Fibroblast of lung (primary cell): ENCODE data around the gene C14orf119. TPM values are rescaled to one million over a fixed set of nuclear protein-coding genes. Genes with fewer than 3 reads are reported as not detected.

ENCODE experiments used
- DNase-seq, 2 donors: peaks; one replicate each; pipeline versions ENCODE4 v3.0.0 to v3.0.0-alpha.2; 2010; ENCODE audit warnings: low read depth in 2 of 2
- H2AFZ ChIP-seq: 2 replicates; pipeline ENCODE4 v1.5.1; 2012; ENCODE audit warnings: low read length, control low read depth, inconsistent platforms
- H3K27ac ChIP-seq: 2 replicates; pipeline ENCODE4 v1.5.1; 2011; ENCODE audit warnings: low read length, control low read depth; ENCODE audit not compliant: insufficient read depth
- H3K27me3 ChIP-seq: 2 replicates; pipeline ENCODE4 v1.5.1; 2011; ENCODE audit warnings: mild to moderate bottlenecking, low read length; ENCODE audit not compliant: control insufficient read depth, insufficient read depth
- H3K36me3 ChIP-seq: 2 replicates; pipeline ENCODE4 v1.5.1; 2011; ENCODE audit warnings: low read length; ENCODE audit not compliant: control insufficient read depth, insufficient read depth
- H3K4me1 ChIP-seq: 2 replicates; pipeline ENCODE4 v1.5.1; 2011; ENCODE audit warnings: low read length; ENCODE audit not compliant: control insufficient read depth, insufficient read depth; ENCODE audit errors: extremely low read depth
- H3K4me2 ChIP-seq: 2 replicates; pipeline ENCODE4 v1.5.1; 2011; ENCODE audit warnings: low read length, control low read depth; ENCODE audit not compliant: insufficient read depth; ENCODE audit errors: extremely low read depth
- H3K4me3 ChIP-seq, 4 experiments: fragments of 200-600 bp in 1 of 4; sonication (generic) in 1 of 4; replicated peaks in 1 of 4; 2 replicates each; pipeline ENCODE4 v1.5.1; 2011 to 2016; ENCODE audit warnings: low read length in 4 of 4, low read depth in 3 of 4, mild to moderate bottlenecking in 3 of 4, control low read depth in 2 of 4, inconsistent platforms in 1 of 4, mixed read lengths in 1 of 4; ENCODE audit not compliant: insufficient read depth in 1 of 4; ENCODE audit errors: control extremely low read depth in 1 of 4
- H3K79me2 ChIP-seq: 2 replicates; pipeline ENCODE4 v1.5.1; 2012; ENCODE audit warnings: mild to moderate bottlenecking, low read length, inconsistent platforms; ENCODE audit not compliant: control insufficient read depth, insufficient read depth
- H3K9ac ChIP-seq: 2 replicates; pipeline ENCODE4 v1.5.1; 2011; ENCODE audit warnings: mild to moderate bottlenecking, low read length, control low read depth; ENCODE audit not compliant: insufficient read depth
- H3K9me3 ChIP-seq: 2 replicates; pipeline ENCODE4 v1.5.1; 2012; ENCODE audit warnings: low read depth, low read length; ENCODE audit not compliant: control insufficient read depth, insufficient read depth
- H4K20me1 ChIP-seq: 2 replicates; pipeline ENCODE4 v1.5.1; 2011; ENCODE audit warnings: low read length; ENCODE audit not compliant: control insufficient read depth, insufficient read depth; ENCODE audit errors: extremely low read depth
- EZH2 ChIP-seq: IDR thresholded peaks from 2 replicates; pipeline ENCODE4 v1.5.1; 2012; ENCODE audit warnings: low read length, control low read depth, mild to moderate bottlenecking; ENCODE audit errors: missing control alignments
- polyA plus RNA-seq, 2 donors: library from polyadenylated mRNA; depleted of rRNA in 1 of 2; stranded (reverse) in 1 of 2; unstranded in 1 of 2; fragments of >200 nt; gene quantifications; 2 replicates each; pipeline ENCODE4 v1.2.1, GENCODE V29; 2011 to 2012; ENCODE audit warnings: missing spikeins in 1 of 2
- total RNA-seq: library from RNA; depleted of rRNA; stranded (reverse); fragments of >200 nt; gene quantifications from 2 replicates; pipeline ENCODE4 v1.2.1, GENCODE V29; 2014
- TF ChIP-seq, protein P1 (sequence below), 2 donors: IDR thresholded peaks in 1 of 2; conservative IDR thresholded peaks in 1 of 2; 1 replicate in 1 of 2; 2 replicates in 1 of 2; pipeline ENCODE4 v1.5.1; 2011 to 2012; ENCODE audit warnings: low read length in 2 of 2, control low read depth in 1 of 2, inconsistent platforms in 1 of 2, low read depth in 1 of 2, mild to moderate bottlenecking in 1 of 2

The C14orf119 gene
- total and polyA plus RNA-seq, 2 donors (not counting 1 experiment from before 2014, with no cell fraction given) = 55.0 to 115 TPM

- no peaks in the 10 kb centered on the region for H3K9me3 ChIP-seq
- no peaks in the 10 kb centered on the region for H4K20me1 ChIP-seq
- no peak overlapping the region for H2AFZ ChIP-seq
- H3K36me3 ChIP-seq = peaks cover 24% of the 10 kb centered on the region
- no peaks in the 10 kb centered on the region for H3K27me3 ChIP-seq
- peaks cover 49% of the 10 kb centered on the region for H3K79me2 ChIP-seq
- peak overlapping the region; percentile 94 for H3K4me2 ChIP-seq
- peak overlapping the region; percentile 76 for H3K9ac ChIP-seq
- H3K4me3 ChIP-seq = peak overlapping the region; percentile 68 to 98 (median 88)
- TF ChIP-seq EZH2 = no peak
- TF ChIP-seq, protein P1, sequence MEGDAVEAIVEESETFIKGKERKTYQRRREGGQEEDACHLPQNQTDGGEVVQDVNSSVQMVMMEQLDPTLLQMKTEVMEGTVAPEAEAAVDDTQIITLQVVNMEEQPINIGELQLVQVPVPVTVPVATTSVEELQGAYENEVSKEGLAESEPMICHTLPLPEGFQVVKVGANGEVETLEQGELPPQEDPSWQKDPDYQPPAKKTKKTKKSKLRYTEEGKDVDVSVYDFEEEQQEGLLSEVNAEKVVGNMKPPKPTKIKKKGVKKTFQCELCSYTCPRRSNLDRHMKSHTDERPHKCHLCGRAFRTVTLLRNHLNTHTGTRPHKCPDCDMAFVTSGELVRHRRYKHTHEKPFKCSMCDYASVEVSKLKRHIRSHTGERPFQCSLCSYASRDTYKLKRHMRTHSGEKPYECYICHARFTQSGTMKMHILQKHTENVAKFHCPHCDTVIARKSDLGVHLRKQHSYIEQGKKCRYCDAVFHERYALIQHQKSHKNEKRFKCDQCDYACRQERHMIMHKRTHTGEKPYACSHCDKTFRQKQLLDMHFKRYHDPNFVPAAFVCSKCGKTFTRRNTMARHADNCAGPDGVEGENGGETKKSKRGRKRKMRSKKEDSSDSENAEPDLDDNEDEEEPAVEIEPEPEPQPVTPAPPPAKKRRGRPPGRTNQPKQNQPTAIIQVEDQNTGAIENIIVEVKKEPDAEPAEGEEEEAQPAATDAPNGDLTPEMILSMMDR (conservative IDR thresholded peaks at IDR 0.05 in 1 of 2, IDR thresholded peaks at IDR 0.05 in 1 of 2; ENCODE audit: low read depth in 1 of 2, low read length in 2 of 2) = no peak
- H3K27ac ChIP-seq = peak overlapping the region; percentile 83
- H3K4me1 ChIP-seq = peaks cover 20% of the 10 kb centered on the region
- peak; percentile 95 to 96 for DNase-seq
Observed at GRCh38 chr14:23071244-23071920, 23.9 kb upstream of the C14orf119 start.

GRCh38 chr14:23071921-23072539 is 23.3 kb upstream of the C14orf119 start:
- peaks cover 20% of the 10 kb centered on the region for H3K4me1 ChIP-seq
- peaks cover 45% of the 10 kb centered on the region for H3K79me2 ChIP-seq
- no peak overlapping the region for H2AFZ ChIP-seq
- no peak for TF ChIP-seq EZH2
- TF ChIP-seq, protein P1 (conservative IDR thresholded peaks at IDR 0.05 in 1 of 2, IDR thresholded peaks at IDR 0.05 in 1 of 2; ENCODE audit: low read depth in 1 of 2, low read length in 2 of 2) = no peak
- DNase-seq = no peak
- peak overlapping the region; percentile 56 for H3K4me2 ChIP-seq
- no peaks in the 10 kb centered on the region for H3K27me3 ChIP-seq
- peak overlapping the region in 2 of 4 experiments; percentile 97 to 98 for H3K4me3 ChIP-seq
- peaks cover 22% of the 10 kb centered on the region for H3K36me3 ChIP-seq
- H3K27ac ChIP-seq = peak overlapping the region; percentile 83
- H3K9ac ChIP-seq = no peak overlapping the region
- H3K9me3 ChIP-seq = no peaks in the 10 kb centered on the region
- H4K20me1 ChIP-seq = no peaks in the 10 kb centered on the region

- Histone ChIP-seq H3K27ac (no peak overlapping the region), H3K36me3 (peaks cover 18% of the 10 kb centered on the region), H3K9ac (no peak overlapping the region), H3K4me3 (no peak overlapping the region), H2AFZ (no peak overlapping the region), H3K4me1 (peaks cover 32% of the 10 kb centered on the region), H3K9me3 (no peaks in the 10 kb centered on the region), H3K79me2 (peaks cover 21% of the 10 kb centered on the region), H3K4me2 (no peak overlapping the region), H4K20me1 (no peaks in the 10 kb centered on the region), H3K27me3 (no peaks in the 10 kb centered on the region)
- TF ChIP-seq EZH2 = no peak
- TF ChIP-seq, protein P1 (conservative IDR thresholded peaks at IDR 0.05 in 1 of 2, IDR thresholded peaks at IDR 0.05 in 1 of 2; ENCODE audit: low read depth in 1 of 2, low read length in 2 of 2) = no peak
- DNase-seq = no peak
Observed at GRCh38 chr14:23074906-23075305, 20.4 kb upstream of the C14orf119 start.
